MG63 (cell line): ENCODE measurements around the gene ST6GALNAC3. TPM values are rescaled to one million over a fixed set of nuclear protein-coding genes. Genes with fewer than 3 reads are reported as not detected.

Experiments
- DNase-seq: peaks from one replicate; pipeline ENCODE4 v3.0.0-alpha.2; 2020
- H3K27me3 ChIP-seq: fragments of 250-450 bp; sonication (Bioruptor Pico); 2 replicates; pipeline ENCODE4 v1.5.1; 2020; ENCODE audit warnings: mild to moderate bottlenecking, moderate library complexity
- H3K36me3 ChIP-seq: fragments of 250-450 bp; sonication (Bioruptor Pico); 2 replicates; pipeline ENCODE4 v1.5.1; 2020; ENCODE audit warnings: mild to moderate bottlenecking, moderate library complexity
- H3K4me3 ChIP-seq: fragments of 250-450 bp; sonication (Bioruptor Pico); 2 replicates; pipeline ENCODE4 v1.5.1; 2020; ENCODE audit warnings: mild to moderate bottlenecking, moderate library complexity
- H3K9me3 ChIP-seq: fragments of 250-450 bp; sonication (Bioruptor Pico); 2 replicates; pipeline ENCODE4 v1.5.1; 2020; ENCODE audit warnings: mild to moderate bottlenecking, moderate library complexity
- total RNA-seq: library from RNA; depleted of rRNA; stranded (reverse); fragments of >200 nt; shearing (Covaris generic); gene quantifications from 2 replicates; pipeline ENCODE4 v1.2.3, GENCODE V29; 2014; ENCODE audit warnings: low replicate concordance

The ST6GALNAC3 gene
- total RNA-seq, 1 experiment from 2014 or later: 5.5 TPM

- no peak for DNase-seq
- H3K27me3 ChIP-seq: no peaks in the 10 kb centered on the region
- H3K4me3 ChIP-seq: no peak overlapping the region
- H3K9me3 ChIP-seq: no peaks in the 10 kb centered on the region
- no peaks in the 10 kb centered on the region for H3K36me3 ChIP-seq
Observed at GRCh38 chr1:76419603-76420002, 345.1 kb downstream of the ST6GALNAC3 start.

GRCh38 chr1:76425201-76426145, 350.9 kb downstream of the ST6GALNAC3 start:
- Histone ChIP-seq H3K27me3 (no peaks in the 10 kb centered on the region), H3K4me3 (peak overlapping the region; percentile 9; the same call in 1 of the 2 replicates), H3K9me3 (peaks cover 8% of the 10 kb centered on the region), H3K36me3 (no peaks in the 10 kb centered on the region)
- no peak for DNase-seq

- no peaks in the 10 kb centered on the region for H3K27me3 ChIP-seq
- no peak overlapping the region for H3K4me3 ChIP-seq
- no peaks in the 10 kb centered on the region for H3K36me3 ChIP-seq
- H3K9me3 ChIP-seq: peaks cover 8% of the 10 kb centered on the region
- no peak for DNase-seq
Observed at GRCh38 chr1:76426606-76427005, 352.1 kb downstream of the ST6GALNAC3 start.

GRCh38 chr1:76428028-76428427, 353.5 kb downstream of the ST6GALNAC3 start:
- Histone ChIP-seq H3K9me3 (peaks cover 8% of the 10 kb centered on the region), H3K36me3 (no peaks in the 10 kb centered on the region), H3K27me3 (no peaks in the 10 kb centered on the region), H3K4me3 (no peak overlapping the region)
- no peak for DNase-seq

GRCh38 chr1:76430531-76430930, 356.0 kb downstream of the ST6GALNAC3 start:
- DNase-seq: no peak
- no peaks in the 10 kb centered on the region for H3K27me3 ChIP-seq

GRCh38 chr1:76433526-76433925, 359.0 kb downstream of the ST6GALNAC3 start:
- Histone ChIP-seq H3K4me3 (no peak overlapping the region), H3K27me3 (no peaks in the 10 kb centered on the region; the same call in 1 of the 2 replicates), H3K36me3 (no peaks in the 10 kb centered on the region), H3K9me3 (no peaks in the 10 kb centered on the region)
- DNase-seq: no peak

More at GRCh38 chr1:76430531-76430930, 356.0 kb downstream of the ST6GALNAC3 start:
- Histone ChIP-seq H3K36me3 (no peaks in the 10 kb centered on the region), H3K9me3 (peaks cover 4% of the 10 kb centered on the region), H3K4me3 (no peak overlapping the region)

- Histone ChIP-seq H3K27me3 (no peaks in the 10 kb centered on the region), H3K9me3 (no peaks in the 10 kb centered on the region), H3K4me3 (no peak overlapping the region), H3K36me3 (no peaks in the 10 kb centered on the region)
- no peak for DNase-seq
Observed at GRCh38 chr1:76443217-76443616, 368.7 kb downstream of the ST6GALNAC3 start.

- Histone ChIP-seq H3K4me3 (no peak overlapping the region), H3K27me3 (no peaks in the 10 kb centered on the region), H3K9me3 (no peaks in the 10 kb centered on the region), H3K36me3 (no peaks in the 10 kb centered on the region)
- DNase-seq: no peak
Observed at GRCh38 chr1:76444773-76445172, 370.2 kb downstream of the ST6GALNAC3 start.

- Histone ChIP-seq H3K27me3 (no peaks in the 10 kb centered on the region), H3K4me3 (no peak overlapping the region), H3K9me3 (no peaks in the 10 kb centered on the region; the same call in 1 of the 2 replicates), H3K36me3 (no peaks in the 10 kb centered on the region)
- DNase-seq: no peak
Observed at GRCh38 chr1:76450229-76450628, 375.7 kb downstream of the ST6GALNAC3 start.

GRCh38 chr1:76463278-76463677, 388.7 kb downstream of the ST6GALNAC3 start:
- no peak for DNase-seq
- H3K4me3 ChIP-seq: no peak overlapping the region
- no peaks in the 10 kb centered on the region for H3K9me3 ChIP-seq
- no peaks in the 10 kb centered on the region for H3K36me3 ChIP-seq
- H3K27me3 ChIP-seq: no peaks in the 10 kb centered on the region

- Histone ChIP-seq H3K4me3 (no peak overlapping the region), H3K36me3 (no peaks in the 10 kb centered on the region), H3K9me3 (no peaks in the 10 kb centered on the region), H3K27me3 (no peaks in the 10 kb centered on the region)
- no peak for DNase-seq
Observed at GRCh38 chr1:76463849-76464248, 389.3 kb downstream of the ST6GALNAC3 start.

- Histone ChIP-seq H3K36me3 (no peaks in the 10 kb centered on the region), H3K4me3 (no peak overlapping the region)
Observed at GRCh38 chr1:76465030-76465429, 390.5 kb downstream of the ST6GALNAC3 start.

GRCh38 chr1:76470166-76470565, 395.6 kb downstream of the ST6GALNAC3 start:
- H3K9me3 ChIP-seq: no peaks in the 10 kb centered on the region
- no peak for DNase-seq
- no peaks in the 10 kb centered on the region for H3K27me3 ChIP-seq
- H3K36me3 ChIP-seq: no peaks in the 10 kb centered on the region
- no peak overlapping the region for H3K4me3 ChIP-seq

More at GRCh38 chr1:76465030-76465429, 390.5 kb downstream of the ST6GALNAC3 start:
- Histone ChIP-seq H3K9me3 (no peaks in the 10 kb centered on the region), H3K27me3 (no peaks in the 10 kb centered on the region)
- DNase-seq: peak; percentile 13

GRCh38 chr1:76471536-76471935, 397.0 kb downstream of the ST6GALNAC3 start:
- no peaks in the 10 kb centered on the region for H3K36me3 ChIP-seq
- H3K4me3 ChIP-seq: no peak overlapping the region
- no peaks in the 10 kb centered on the region for H3K9me3 ChIP-seq
- DNase-seq: no peak
- no peaks in the 10 kb centered on the region for H3K27me3 ChIP-seq

- H3K36me3 ChIP-seq: no peaks in the 10 kb centered on the region
- no peaks in the 10 kb centered on the region for H3K9me3 ChIP-seq
- no peak overlapping the region for H3K4me3 ChIP-seq
- H3K27me3 ChIP-seq: no peaks in the 10 kb centered on the region
- no peak for DNase-seq
Observed at GRCh38 chr1:76473591-76473990, 399.0 kb downstream of the ST6GALNAC3 start.

GRCh38 chr1:76474922-76475321, 400.4 kb downstream of the ST6GALNAC3 start:
- no peaks in the 10 kb centered on the region for H3K36me3 ChIP-seq
- H3K4me3 ChIP-seq: no peak overlapping the region
- no peak for DNase-seq
- H3K9me3 ChIP-seq: no peaks in the 10 kb centered on the region
- no peaks in the 10 kb centered on the region for H3K27me3 ChIP-seq

GRCh38 chr1:76477156-76477555, 402.6 kb downstream of the ST6GALNAC3 start:
- H3K4me3 ChIP-seq: no peak overlapping the region
- no peaks in the 10 kb centered on the region for H3K27me3 ChIP-seq
- no peaks in the 10 kb centered on the region for H3K9me3 ChIP-seq
- peak; percentile 38 for DNase-seq
- H3K36me3 ChIP-seq: no peaks in the 10 kb centered on the region

GRCh38 chr1:76480827-76481226, 406.3 kb downstream of the ST6GALNAC3 start:
- no peaks in the 10 kb centered on the region for H3K36me3 ChIP-seq

More at GRCh38 chr1:76480827-76481226, 406.3 kb downstream of the ST6GALNAC3 start:
- H3K9me3 ChIP-seq: no peaks in the 10 kb centered on the region
- no peaks in the 10 kb centered on the region for H3K27me3 ChIP-seq
- no peak overlapping the region for H3K4me3 ChIP-seq
- no peak for DNase-seq
